ENCODE measurements around the gene NRXN2. TPM values are rescaled to one million over a fixed set of nuclear protein-coding genes. Genes with fewer than 3 reads are reported as not detected.

NRXN2 gene
- polyA plus RNA-seq, 3 donors, result 0.07 TPM; not detected in 2

- 52% methylated on average over 4 of the region's 9 CpGs for WGBS (ENCODE audit: insufficient coverage)
- Mint-ChIP-seq H3K27ac (peak overlapping the region in 3 of 7 donors; percentile 18 to 64 (median 39)), H3K27me3 (ENCODE audit: low read depth in 3 of 3) (peaks cover under 1 to 7% (median 5%) of the 10 kb centered on the region in 3 donors), H3K9me3 (peaks cover 0 to 1% (median 0%) of the 10 kb centered on the region in 7 donors), H3K4me3 (no peak overlapping the region), H3K4me1 (peaks cover 30% of the 10 kb centered on the region), H3K36me3 (no peaks in the 10 kb centered on the region)
- Histone ChIP-seq H2AFZ (ENCODE audit: insufficient read depth, low read depth, low read length, poor library complexity, severe bottlenecking) (no peak overlapping the region), H4K20me1 (ENCODE audit: insufficient read depth, low read length) (no peaks in the 10 kb centered on the region), H3K79me2 (ENCODE audit: insufficient read depth, low read length) (no peaks in the 10 kb centered on the region), H3K36me3 (replicated peaks in 1 of 2; ENCODE audit: control insufficient read depth in 1 of 2, insufficient read depth in 2 of 2, low read length in 2 of 2) (no peaks in the 10 kb centered on the region), H3K27ac (ENCODE audit: low read depth in 1 of 2, low read length in 2 of 2) (no peak overlapping the region), H3K9ac (ENCODE audit: insufficient read depth, low read length, poor library complexity, severe bottlenecking) (no peak overlapping the region), H3K27me3 (ENCODE audit: control insufficient read depth in 2 of 2, insufficient read depth in 2 of 2, low read length in 2 of 2) (no peaks in the 10 kb centered on the region), H3K9me3 (replicated peaks in 1 of 2; ENCODE audit: control insufficient read depth in 1 of 2, insufficient read depth in 1 of 2, low read length in 2 of 2) (no peaks in the 10 kb centered on the region), H3K4me2 (replicated peaks; ENCODE audit: extremely low read depth, low read length, poor library complexity, severe bottlenecking) (no peak overlapping the region), H3K4me3 (replicated peaks in 1 of 3; ENCODE audit: low read depth in 2 of 3, low read length in 3 of 3) (no peak overlapping the region), H3K4me1 (ENCODE audit: control insufficient read depth in 1 of 2, insufficient read depth in 2 of 2, low read length in 2 of 2) (peaks cover 22 to 31% of the 10 kb centered on the region in 2 donors)
- no peak for TF ChIP-seq CTCF (IDR thresholded peaks at IDR 0.05)
- intact Hi-C loops (cut with micrococcal nuclease), result loop anchor here in 1 of 2 donors (5.0 kb wide), 1 partner anchor 34 kb away; no protein-coding TSS in a partner anchor
- DNase-seq, result peak in 2 of 3 donors; percentile 15 to 33
Measured at GRCh38 chr11:64686466-64687170, 36.4 kb downstream of the NRXN2 start.

- Histone ChIP-seq H4K20me1 (ENCODE audit: insufficient read depth, low read length) (no peaks in the 10 kb centered on the region), H2AFZ (ENCODE audit: insufficient read depth, low read depth, low read length, poor library complexity, severe bottlenecking) (no peak overlapping the region), H3K4me3 (replicated peaks in 1 of 3; ENCODE audit: low read depth in 2 of 3, low read length in 3 of 3) (no peak overlapping the region), H3K27me3 (ENCODE audit: control insufficient read depth in 2 of 2, insufficient read depth in 2 of 2, low read length in 2 of 2) (no peaks in the 10 kb centered on the region), H3K36me3 (replicated peaks in 1 of 2; ENCODE audit: control insufficient read depth in 1 of 2, insufficient read depth in 2 of 2, low read length in 2 of 2) (no peaks in the 10 kb centered on the region), H3K4me2 (replicated peaks; ENCODE audit: extremely low read depth, low read length, poor library complexity, severe bottlenecking) (no peak overlapping the region), H3K4me1 (ENCODE audit: control insufficient read depth in 1 of 2, insufficient read depth in 2 of 2, low read length in 2 of 2) (peaks cover 22 to 31% of the 10 kb centered on the region in 2 donors), H3K79me2 (ENCODE audit: insufficient read depth, low read length) (no peaks in the 10 kb centered on the region), H3K27ac (ENCODE audit: low read depth in 1 of 2, low read length in 2 of 2) (no peak overlapping the region), H3K9me3 (replicated peaks in 1 of 2; ENCODE audit: control insufficient read depth in 1 of 2, insufficient read depth in 1 of 2, low read length in 2 of 2) (no peaks in the 10 kb centered on the region), H3K9ac (ENCODE audit: insufficient read depth, low read length, poor library complexity, severe bottlenecking) (no peak overlapping the region)
- H3K4me3 Mint-ChIP-seq, result no peak overlapping the region
- intact Hi-C loops (cut with micrococcal nuclease), result loop anchor here in 1 of 2 donors (5.0 kb wide), 1 partner anchor 33 kb away; no protein-coding TSS in a partner anchor
- no peaks in the 10 kb centered on the region for H3K36me3 Mint-ChIP-seq
- H3K27ac Mint-ChIP-seq, result no peak overlapping the region
- peaks cover 29% of the 10 kb centered on the region for H3K4me1 Mint-ChIP-seq
- H3K9me3 Mint-ChIP-seq, result peaks cover 0 to 1% (median 0%) of the 10 kb centered on the region in 7 donors
- no peak for DNase-seq
- TF ChIP-seq CTCF (IDR thresholded peaks at IDR 0.05), result no peak
- peaks cover 0 to 7% (median 4%) of the 10 kb centered on the region in 3 donors for H3K27me3 Mint-ChIP-seq (ENCODE audit: low read depth in 3 of 3)
- WGBS (ENCODE audit: insufficient coverage), result 94% methylated on average over 16 of the region's 18 CpGs
Measured at GRCh38 chr11:64685536-64685935, 37.5 kb downstream of the NRXN2 start.
